GM23338 (cell line): Measurements from ENCODE around the gene HYAL1. TPM values are rescaled to one million over a fixed set of nuclear protein-coding genes. Genes with fewer than 3 reads are reported as not detected.
A peak's percentile ranks its signal among the peaks of the same experiment; 100 is the strongest.

Experiments used
- ATAC-seq: fragments of 200-7000 bp; cut with Tn5 transposase; 3 replicates; pipeline ENCODE4 v1.9.1; 2020
- DNase-seq: peaks from one replicate; pipeline ENCODE4 v3.0.0-alpha.2; 2015; ENCODE audit warnings: low spot score
- H2AFZ ChIP-seq: fragments of 200-600 bp; sonication (generic); 2 replicates; pipeline ENCODE4 v1.8.0; 2016; ENCODE audit warnings: antibody characterized with exemption, mild to moderate bottlenecking, moderate library complexity
- H3F3A ChIP-seq: fragments of 200-600 bp; sonication (generic); replicated peaks from 2 replicates; pipeline ENCODE4 v1.8.0; 2017; ENCODE audit warnings: antibody characterized with exemption, mixed run types, low read depth
- H3K27ac ChIP-seq: fragments of 200-600 bp; sonication (generic); 2 replicates; pipeline ENCODE4 v1.6.1; 2016; ENCODE audit warnings: low read depth
- H3K27me3 ChIP-seq: fragments of 200-600 bp; sonication (generic); 2 replicates; pipeline ENCODE4 v1.8.0; 2016; ENCODE audit warnings: mild to moderate bottlenecking, mixed run types, moderate library complexity; ENCODE audit not compliant: insufficient read depth
- H3K36me3 ChIP-seq: fragments of 200-600 bp; sonication (generic); 2 replicates; pipeline ENCODE4 v1.8.0; 2016; ENCODE audit warnings: mild to moderate bottlenecking; ENCODE audit not compliant: insufficient read depth
- H3K4me1 ChIP-seq: fragments of 200-600 bp; sonication (generic); 2 replicates; pipeline ENCODE4 v1.8.0; 2016; ENCODE audit warnings: mild to moderate bottlenecking, moderate library complexity; ENCODE audit not compliant: insufficient read depth
- H3K4me2 ChIP-seq: fragments of 200-600 bp; sonication (generic); 2 replicates; pipeline ENCODE4 v1.7.1; 2017; ENCODE audit warnings: mixed run types
- H3K4me3 ChIP-seq: fragments of 200-600 bp; sonication (generic); 2 replicates; pipeline ENCODE4 v1.6.1; 2016; ENCODE audit warnings: mixed run types
- H3K79me2 ChIP-seq: fragments of 200-600 bp; sonication (generic); replicated peaks from 2 replicates; pipeline ENCODE4 v1.8.0; 2017; ENCODE audit warnings: mild to moderate bottlenecking; ENCODE audit not compliant: insufficient read depth
- H3K9me2 ChIP-seq: fragments of 200-600 bp; sonication (generic); 2 replicates; pipeline ENCODE4 v1.8.0; 2017; ENCODE audit not compliant: insufficient read depth
- H4K20me1 ChIP-seq: fragments of 200-600 bp; sonication (generic); replicated peaks from 2 replicates; pipeline ENCODE4 v1.8.0; 2017; ENCODE audit warnings: mild to moderate bottlenecking; ENCODE audit not compliant: insufficient read depth
- H3K27ac Mint-ChIP-seq: 2 replicates; pipeline ENCODE4 v1.8.0; 2020; ENCODE audit warnings: inconsistent platforms, mild to moderate bottlenecking, moderate library complexity, mixed read lengths
- H3K27me3 Mint-ChIP-seq: 3 replicates; pipeline ENCODE4 v1.8.0; 2022; ENCODE audit warnings: low read depth, mild to moderate bottlenecking, moderate library complexity, mixed read lengths, inconsistent platforms; ENCODE audit not compliant: insufficient read depth, poor library complexity
- H3K36me3 Mint-ChIP-seq: 3 replicates; pipeline ENCODE4 v1.8.0; 2021; ENCODE audit warnings: low read depth, mild to moderate bottlenecking, inconsistent platforms, moderate library complexity, mixed read lengths
- H3K4me1 Mint-ChIP-seq: 3 replicates; pipeline ENCODE4 v1.8.0; 2020; ENCODE audit warnings: mild to moderate bottlenecking, inconsistent platforms, mixed read lengths
- H3K4me3 Mint-ChIP-seq: 3 replicates; pipeline ENCODE4 v1.8.0; 2021; ENCODE audit warnings: moderate library complexity, mild to moderate bottlenecking, inconsistent platforms, mixed read lengths
- H3K9me3 Mint-ChIP-seq: 3 replicates; pipeline ENCODE4 v1.8.0; 2020; ENCODE audit warnings: moderate library complexity, mild to moderate bottlenecking, inconsistent platforms, mixed read lengths
- CREB1 ChIP-seq: fragments of 250-450 bp; sonication (Bioruptor Pico); IDR thresholded peaks from 2 replicates; pipeline ENCODE4 v1.5.0; 2020; ENCODE audit warnings: low read depth, mild to moderate bottlenecking, moderate library complexity
- EZH2 ChIP-seq: fragments of 200-600 bp; sonication (generic); IDR thresholded peaks from one replicate; pipeline ENCODE4 v1.8.0; 2017; ENCODE audit warnings: antibody characterized with exemption, mild to moderate bottlenecking, low read depth; ENCODE audit not compliant: unreplicated experiment
- EZH2phosphoT487 ChIP-seq: fragments of 200-600 bp; sonication (generic); IDR thresholded peaks from one replicate; pipeline ENCODE4 v1.8.1; 2018; ENCODE audit warnings: antibody characterized with exemption; ENCODE audit not compliant: unreplicated experiment
- JUNB ChIP-seq: IDR thresholded peaks from one replicate; pipeline ENCODE4 v1.6.1; 2016; ENCODE audit warnings: antibody characterized with exemption; ENCODE audit not compliant: unreplicated experiment
- NANOG ChIP-seq: IDR thresholded peaks from 2 replicates; pipeline ENCODE4 v1.6.1; 2016; ENCODE audit warnings: antibody characterized with exemption, borderline replicate concordance
- POLR2AphosphoS5 ChIP-seq: IDR thresholded peaks from 2 replicates; pipeline ENCODE4 v1.6.1; 2016; ENCODE audit warnings: antibody characterized with exemption, low read depth
- STAT1 ChIP-seq: IDR thresholded peaks from one replicate; pipeline ENCODE4 v1.6.1; 2016; ENCODE audit warnings: antibody characterized with exemption; ENCODE audit not compliant: unreplicated experiment
- ZNF114 ChIP-seq: fragments of 250-450 bp; sonication (Bioruptor Pico); IDR thresholded peaks from 2 replicates; pipeline ENCODE4 v1.5.0; 2020; ENCODE audit warnings: mild to moderate bottlenecking, moderate library complexity
- ZNF331 ChIP-seq: fragments of 250-450 bp; sonication (Bioruptor Pico); IDR thresholded peaks from 2 replicates; pipeline ENCODE4 v1.5.0; 2020; ENCODE audit warnings: low read depth, mild to moderate bottlenecking, moderate library complexity
- polyA plus RNA-seq: library from polyadenylated mRNA; unstranded; fragments of >200 nt; fragmentation: Nextera tagmentation; extraction: Ambion mirVana; gene quantifications from 2 replicates; pipeline ENCODE4 v1.2.1, GENCODE V29; 2016
- total RNA-seq: library from RNA; depleted of rRNA; stranded (reverse); fragments of >200 nt; shearing (Covaris generic); gene quantifications from 2 replicates; pipeline ENCODE4 v1.2.3, GENCODE V29; 2014
- TF ChIP-seq, protein P1 (sequence below): IDR thresholded peaks from 2 replicates; pipeline ENCODE4 v1.6.1; 2016; ENCODE audit warnings: antibody characterized with exemption
- TF ChIP-seq, protein P2 (sequence below): IDR thresholded peaks from one replicate; pipeline ENCODE4 v1.6.1; 2018; ENCODE audit warnings: antibody characterized with exemption; ENCODE audit not compliant: unreplicated experiment
- TF ChIP-seq, protein P3 (sequence below), 2 experiments: fragments of 200-600 bp in 1 of 2; sonication (generic) in 1 of 2; conservative IDR thresholded peaks; 2 replicates each; pipeline versions ENCODE4 v1.5.1 to v1.6.1; 2016 to 2017; ENCODE audit warnings: antibody characterized with exemption in 2 of 2, low read depth in 2 of 2, mild to moderate bottlenecking in 2 of 2, moderate library complexity in 1 of 2
- TF ChIP-seq, protein P4 (sequence below): fragments of 250-450 bp; sonication (Bioruptor Pico); IDR thresholded peaks from 2 replicates; pipeline ENCODE4 v1.5.0; 2020; ENCODE audit warnings: mild to moderate bottlenecking, moderate library complexity

The HYAL1 gene
- total and polyA plus RNA-seq, 2 experiments from 2014 or later, result 2.1 to 5.0 TPM

DNA sequence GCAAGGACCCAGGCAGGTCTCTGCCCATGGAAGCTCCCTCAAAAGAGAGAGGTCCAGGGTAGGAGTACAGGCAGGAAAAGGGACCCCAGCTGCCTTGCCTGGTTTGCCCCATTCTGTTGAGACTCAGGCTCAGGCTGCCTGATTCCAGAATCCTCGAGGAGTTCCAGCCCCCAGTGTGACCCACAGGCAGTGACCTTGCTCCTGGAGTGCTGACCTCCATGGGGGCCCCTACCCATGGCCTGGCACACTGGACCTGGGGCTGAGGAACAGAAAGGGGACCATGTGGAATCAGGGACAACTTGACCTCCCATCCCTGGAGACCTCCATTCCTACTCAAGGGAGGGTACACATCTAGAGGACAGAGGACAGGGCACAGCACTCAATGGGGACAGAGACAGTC lies 37.8 kb downstream of the HYAL1 start:
- H3K4me1 ChIP-seq, result peaks cover 58% of the 10 kb centered on the region
- no peak overlapping the region for H2AFZ ChIP-seq
- peaks cover 15% of the 10 kb centered on the region for H3F3A ChIP-seq
- H3K27me3 ChIP-seq, result no peaks in the 10 kb centered on the region
- TF ChIP-seq JUNB (no peak), ZNF114 (CRISPR knock-in tag) (no peak), NANOG (no peak), POLR2AphosphoS5 (no peak; the same call in 1 of the 2 replicates), CREB1 (CRISPR knock-in tag) (no peak), EZH2phosphoT487 (no peak), EZH2 (no peak), ZNF331 (CRISPR knock-in tag) (no peak), STAT1 (no peak)
- TF ChIP-seq, protein P1, sequence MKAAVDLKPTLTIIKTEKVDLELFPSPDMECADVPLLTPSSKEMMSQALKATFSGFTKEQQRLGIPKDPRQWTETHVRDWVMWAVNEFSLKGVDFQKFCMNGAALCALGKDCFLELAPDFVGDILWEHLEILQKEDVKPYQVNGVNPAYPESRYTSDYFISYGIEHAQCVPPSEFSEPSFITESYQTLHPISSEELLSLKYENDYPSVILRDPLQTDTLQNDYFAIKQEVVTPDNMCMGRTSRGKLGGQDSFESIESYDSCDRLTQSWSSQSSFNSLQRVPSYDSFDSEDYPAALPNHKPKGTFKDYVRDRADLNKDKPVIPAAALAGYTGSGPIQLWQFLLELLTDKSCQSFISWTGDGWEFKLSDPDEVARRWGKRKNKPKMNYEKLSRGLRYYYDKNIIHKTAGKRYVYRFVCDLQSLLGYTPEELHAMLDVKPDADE, result no peak
- TF ChIP-seq, protein P2, sequence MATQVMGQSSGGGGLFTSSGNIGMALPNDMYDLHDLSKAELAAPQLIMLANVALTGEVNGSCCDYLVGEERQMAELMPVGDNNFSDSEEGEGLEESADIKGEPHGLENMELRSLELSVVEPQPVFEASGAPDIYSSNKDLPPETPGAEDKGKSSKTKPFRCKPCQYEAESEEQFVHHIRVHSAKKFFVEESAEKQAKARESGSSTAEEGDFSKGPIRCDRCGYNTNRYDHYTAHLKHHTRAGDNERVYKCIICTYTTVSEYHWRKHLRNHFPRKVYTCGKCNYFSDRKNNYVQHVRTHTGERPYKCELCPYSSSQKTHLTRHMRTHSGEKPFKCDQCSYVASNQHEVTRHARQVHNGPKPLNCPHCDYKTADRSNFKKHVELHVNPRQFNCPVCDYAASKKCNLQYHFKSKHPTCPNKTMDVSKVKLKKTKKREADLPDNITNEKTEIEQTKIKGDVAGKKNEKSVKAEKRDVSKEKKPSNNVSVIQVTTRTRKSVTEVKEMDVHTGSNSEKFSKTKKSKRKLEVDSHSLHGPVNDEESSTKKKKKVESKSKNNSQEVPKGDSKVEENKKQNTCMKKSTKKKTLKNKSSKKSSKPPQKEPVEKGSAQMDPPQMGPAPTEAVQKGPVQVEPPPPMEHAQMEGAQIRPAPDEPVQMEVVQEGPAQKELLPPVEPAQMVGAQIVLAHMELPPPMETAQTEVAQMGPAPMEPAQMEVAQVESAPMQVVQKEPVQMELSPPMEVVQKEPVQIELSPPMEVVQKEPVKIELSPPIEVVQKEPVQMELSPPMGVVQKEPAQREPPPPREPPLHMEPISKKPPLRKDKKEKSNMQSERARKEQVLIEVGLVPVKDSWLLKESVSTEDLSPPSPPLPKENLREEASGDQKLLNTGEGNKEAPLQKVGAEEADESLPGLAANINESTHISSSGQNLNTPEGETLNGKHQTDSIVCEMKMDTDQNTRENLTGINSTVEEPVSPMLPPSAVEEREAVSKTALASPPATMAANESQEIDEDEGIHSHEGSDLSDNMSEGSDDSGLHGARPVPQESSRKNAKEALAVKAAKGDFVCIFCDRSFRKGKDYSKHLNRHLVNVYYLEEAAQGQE, result no peak
- TF ChIP-seq, protein P3, sequence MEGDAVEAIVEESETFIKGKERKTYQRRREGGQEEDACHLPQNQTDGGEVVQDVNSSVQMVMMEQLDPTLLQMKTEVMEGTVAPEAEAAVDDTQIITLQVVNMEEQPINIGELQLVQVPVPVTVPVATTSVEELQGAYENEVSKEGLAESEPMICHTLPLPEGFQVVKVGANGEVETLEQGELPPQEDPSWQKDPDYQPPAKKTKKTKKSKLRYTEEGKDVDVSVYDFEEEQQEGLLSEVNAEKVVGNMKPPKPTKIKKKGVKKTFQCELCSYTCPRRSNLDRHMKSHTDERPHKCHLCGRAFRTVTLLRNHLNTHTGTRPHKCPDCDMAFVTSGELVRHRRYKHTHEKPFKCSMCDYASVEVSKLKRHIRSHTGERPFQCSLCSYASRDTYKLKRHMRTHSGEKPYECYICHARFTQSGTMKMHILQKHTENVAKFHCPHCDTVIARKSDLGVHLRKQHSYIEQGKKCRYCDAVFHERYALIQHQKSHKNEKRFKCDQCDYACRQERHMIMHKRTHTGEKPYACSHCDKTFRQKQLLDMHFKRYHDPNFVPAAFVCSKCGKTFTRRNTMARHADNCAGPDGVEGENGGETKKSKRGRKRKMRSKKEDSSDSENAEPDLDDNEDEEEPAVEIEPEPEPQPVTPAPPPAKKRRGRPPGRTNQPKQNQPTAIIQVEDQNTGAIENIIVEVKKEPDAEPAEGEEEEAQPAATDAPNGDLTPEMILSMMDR (conservative IDR thresholded peaks at IDR 0.05; ENCODE audit: low read depth in 2 of 2), result no peak
- TF ChIP-seq, protein P4, sequence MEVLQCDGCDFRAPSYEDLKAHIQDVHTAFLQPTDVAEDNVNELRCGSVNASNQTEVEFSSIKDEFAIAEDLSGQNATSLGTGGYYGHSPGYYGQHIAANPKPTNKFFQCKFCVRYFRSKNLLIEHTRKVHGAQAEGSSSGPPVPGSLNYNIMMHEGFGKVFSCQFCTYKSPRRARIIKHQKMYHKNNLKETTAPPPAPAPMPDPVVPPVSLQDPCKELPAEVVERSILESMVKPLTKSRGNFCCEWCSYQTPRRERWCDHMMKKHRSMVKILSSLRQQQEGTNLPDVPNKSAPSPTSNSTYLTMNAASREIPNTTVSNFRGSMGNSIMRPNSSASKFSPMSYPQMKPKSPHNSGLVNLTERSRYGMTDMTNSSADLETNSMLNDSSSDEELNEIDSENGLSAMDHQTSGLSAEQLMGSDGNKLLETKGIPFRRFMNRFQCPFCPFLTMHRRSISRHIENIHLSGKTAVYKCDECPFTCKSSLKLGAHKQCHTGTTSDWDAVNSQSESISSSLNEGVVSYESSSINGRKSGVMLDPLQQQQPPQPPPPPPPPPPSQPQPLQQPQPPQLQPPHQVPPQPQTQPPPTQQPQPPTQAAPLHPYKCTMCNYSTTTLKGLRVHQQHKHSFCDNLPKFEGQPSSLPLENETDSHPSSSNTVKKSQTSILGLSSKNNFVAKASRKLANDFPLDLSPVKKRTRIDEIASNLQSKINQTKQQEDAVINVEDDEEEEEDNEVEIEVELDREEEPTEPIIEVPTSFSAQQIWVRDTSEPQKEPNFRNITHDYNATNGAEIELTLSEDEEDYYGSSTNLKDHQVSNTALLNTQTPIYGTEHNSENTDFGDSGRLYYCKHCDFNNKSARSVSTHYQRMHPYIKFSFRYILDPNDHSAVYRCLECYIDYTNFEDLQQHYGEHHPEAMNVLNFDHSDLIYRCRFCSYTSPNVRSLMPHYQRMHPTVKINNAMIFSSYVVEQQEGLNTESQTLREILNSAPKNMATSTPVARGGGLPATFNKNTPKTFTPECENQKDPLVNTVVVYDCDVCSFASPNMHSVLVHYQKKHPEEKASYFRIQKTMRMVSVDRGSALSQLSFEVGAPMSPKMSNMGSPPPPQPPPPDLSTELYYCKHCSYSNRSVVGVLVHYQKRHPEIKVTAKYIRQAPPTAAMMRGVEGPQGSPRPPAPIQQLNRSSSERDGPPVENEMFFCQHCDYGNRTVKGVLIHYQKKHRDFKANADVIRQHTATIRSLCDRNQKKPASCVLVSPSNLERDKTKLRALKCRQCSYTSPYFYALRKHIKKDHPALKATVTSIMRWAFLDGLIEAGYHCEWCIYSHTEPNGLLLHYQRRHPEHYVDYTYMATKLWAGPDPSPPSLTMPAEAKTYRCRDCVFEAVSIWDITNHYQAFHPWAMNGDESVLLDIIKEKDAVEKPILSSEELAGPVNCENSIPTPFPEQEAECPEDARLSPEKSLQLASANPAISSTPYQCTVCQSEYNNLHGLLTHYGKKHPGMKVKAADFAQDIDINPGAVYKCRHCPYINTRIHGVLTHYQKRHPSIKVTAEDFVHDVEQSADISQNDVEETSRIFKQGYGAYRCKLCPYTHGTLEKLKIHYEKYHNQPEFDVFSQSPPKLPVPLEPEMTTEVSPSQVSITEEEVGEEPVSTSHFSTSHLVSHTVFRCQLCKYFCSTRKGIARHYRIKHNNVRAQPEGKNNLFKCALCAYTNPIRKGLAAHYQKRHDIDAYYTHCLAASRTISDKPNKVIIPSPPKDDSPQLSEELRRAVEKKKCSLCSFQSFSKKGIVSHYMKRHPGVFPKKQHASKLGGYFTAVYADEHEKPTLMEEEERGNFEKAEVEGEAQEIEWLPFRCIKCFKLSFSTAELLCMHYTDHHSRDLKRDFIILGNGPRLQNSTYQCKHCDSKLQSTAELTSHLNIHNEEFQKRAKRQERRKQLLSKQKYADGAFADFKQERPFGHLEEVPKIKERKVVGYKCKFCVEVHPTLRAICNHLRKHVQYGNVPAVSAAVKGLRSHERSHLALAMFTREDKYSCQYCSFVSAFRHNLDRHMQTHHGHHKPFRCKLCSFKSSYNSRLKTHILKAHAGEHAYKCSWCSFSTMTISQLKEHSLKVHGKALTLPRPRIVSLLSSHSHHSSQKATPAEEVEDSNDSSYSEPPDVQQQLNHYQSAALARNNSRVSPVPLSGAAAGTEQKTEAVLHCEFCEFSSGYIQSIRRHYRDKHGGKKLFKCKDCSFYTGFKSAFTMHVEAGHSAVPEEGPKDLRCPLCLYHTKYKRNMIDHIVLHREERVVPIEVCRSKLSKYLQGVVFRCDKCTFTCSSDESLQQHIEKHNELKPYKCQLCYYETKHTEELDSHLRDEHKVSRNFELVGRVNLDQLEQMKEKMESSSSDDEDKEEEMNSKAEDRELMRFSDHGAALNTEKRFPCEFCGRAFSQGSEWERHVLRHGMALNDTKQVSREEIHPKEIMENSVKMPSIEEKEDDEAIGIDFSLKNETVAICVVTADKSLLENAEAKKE (CRISPR knock-in tag), result no peak
- no peaks in the 10 kb centered on the region for H3K36me3 ChIP-seq
- peak overlapping the region; percentile 61 for H3K4me2 ChIP-seq
- H3K4me3 ChIP-seq, result no peak overlapping the region
- no peaks in the 10 kb centered on the region for H3K9me3 Mint-ChIP-seq
- no peaks in the 10 kb centered on the region for H4K20me1 ChIP-seq
- no peaks in the 10 kb centered on the region for H3K36me3 Mint-ChIP-seq
- DNase-seq (no peak), ATAC-seq (no peak)
- no peaks in the 10 kb centered on the region for H3K9me2 ChIP-seq
- H3K27ac ChIP-seq, result peak overlapping the region; percentile 89
- peaks cover 21% of the 10 kb centered on the region for H3K27me3 Mint-ChIP-seq
- no peak overlapping the region; the same call in 2 of the 3 replicates for H3K4me3 Mint-ChIP-seq
- peaks cover 58% of the 10 kb centered on the region for H3K4me1 Mint-ChIP-seq
- no peaks in the 10 kb centered on the region for H3K79me2 ChIP-seq
- H3K27ac Mint-ChIP-seq, result peak overlapping the region; percentile 63; the same call in 1 of the 2 replicates
